GM18951 (cell line): ENCODE measurements around the gene PARD3B.

Source experiments
- POLR2A ChIP-seq: IDR thresholded peaks from 4 replicates; pipeline ENCODE4 v1.6.1; 2011; ENCODE audit warnings: mild to moderate bottlenecking; ENCODE audit not compliant: insufficient read length, insufficient read depth; ENCODE audit errors: extremely low read depth
- in situ Hi-C: fragments of 300-500 bp; cut with MboI; formaldehyde crosslinking; loops from one replicate; pipeline ENCODE4 v1.12.0; 2022; ENCODE audit warnings: low sequenced_read_pairs, mixed read lengths, inconsistent platforms; ENCODE audit not compliant: unreplicated experiment

PARD3B gene

DNA sequence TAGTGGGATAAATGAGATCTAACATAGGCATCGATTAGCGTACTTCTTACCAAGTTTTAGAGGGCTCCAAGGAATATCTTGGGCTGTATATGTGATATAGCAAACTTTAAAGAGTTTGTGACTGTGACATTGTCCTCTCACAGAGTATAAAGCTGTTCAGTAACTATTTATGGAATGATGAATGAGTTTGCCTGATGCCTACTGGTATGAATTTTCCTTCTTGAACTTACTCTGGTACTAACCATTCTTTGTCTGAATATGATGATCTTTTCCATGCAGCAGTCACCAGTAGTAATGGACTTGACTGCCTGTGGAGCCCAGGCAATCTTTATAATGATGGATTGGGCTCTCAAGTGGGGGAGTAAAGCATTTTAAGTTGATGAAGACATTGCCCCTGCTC is 120.5 kb downstream of the PARD3B start:
- no peak for TF ChIP-seq POLR2A
- in situ Hi-C loops = no loop called here

DNA sequence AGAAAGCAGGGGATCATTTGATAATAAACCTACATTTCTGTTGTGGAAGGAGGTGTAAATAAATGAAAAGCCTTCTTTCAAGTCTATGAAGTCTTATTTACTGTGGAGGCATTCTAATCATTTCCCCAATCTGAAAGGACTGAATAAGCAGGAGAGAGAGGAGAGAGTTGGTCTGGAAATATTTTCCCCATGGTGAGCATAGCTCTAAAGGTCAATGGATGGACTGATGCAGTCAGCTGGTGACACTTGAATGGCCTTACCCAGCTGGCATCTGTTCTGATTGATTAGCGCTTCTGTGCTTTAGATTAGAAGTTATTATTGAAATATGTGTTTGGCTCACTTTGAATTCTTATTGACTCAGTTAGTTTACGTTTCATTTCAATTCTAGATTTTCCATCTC is 122.7 kb downstream of the PARD3B start:
- in situ Hi-C loops = no loop called here
- TF ChIP-seq POLR2A = no peak

DNA sequence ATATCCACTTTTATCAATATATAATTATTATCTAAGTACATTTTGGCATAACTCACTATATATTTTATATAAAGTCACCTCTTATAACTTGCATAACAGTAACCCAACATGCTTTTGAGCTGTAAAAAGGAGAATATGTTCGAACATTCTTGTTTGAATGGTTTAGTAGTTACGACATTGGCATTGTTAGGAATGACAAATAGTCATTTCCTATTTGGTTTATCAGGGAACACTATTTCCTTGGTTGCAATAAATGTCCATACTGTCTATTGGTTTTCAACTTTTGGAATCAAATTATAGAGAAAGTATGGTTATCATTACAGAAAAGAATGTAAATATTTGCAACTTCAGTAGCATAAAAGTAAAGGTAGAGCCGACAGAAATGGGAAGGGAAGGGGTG is 124.1 kb downstream of the PARD3B start:
- TF ChIP-seq POLR2A = no peak
- in situ Hi-C loops = no loop called here

DNA sequence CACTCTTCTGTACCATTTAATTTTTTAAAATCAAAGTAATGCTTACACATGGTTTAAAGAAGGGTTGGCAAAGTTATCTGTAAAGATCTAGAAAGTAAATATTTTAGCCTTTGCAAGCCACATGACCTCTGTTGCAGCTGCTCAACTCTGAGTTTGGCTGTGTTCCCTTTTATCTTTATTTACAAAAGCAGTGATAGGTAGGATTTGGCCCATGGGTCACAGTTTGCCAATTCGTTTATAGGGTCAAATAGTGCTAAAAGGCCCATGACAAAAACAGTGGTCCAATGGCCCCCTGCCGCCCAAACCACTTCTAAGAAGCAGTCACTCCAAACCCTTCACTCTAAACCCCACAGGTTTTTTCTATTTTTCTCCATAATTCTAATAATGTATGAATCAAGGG is 124.8 kb downstream of the PARD3B start:
- in situ Hi-C loops = no loop called here
- no peak for TF ChIP-seq POLR2A

DNA sequence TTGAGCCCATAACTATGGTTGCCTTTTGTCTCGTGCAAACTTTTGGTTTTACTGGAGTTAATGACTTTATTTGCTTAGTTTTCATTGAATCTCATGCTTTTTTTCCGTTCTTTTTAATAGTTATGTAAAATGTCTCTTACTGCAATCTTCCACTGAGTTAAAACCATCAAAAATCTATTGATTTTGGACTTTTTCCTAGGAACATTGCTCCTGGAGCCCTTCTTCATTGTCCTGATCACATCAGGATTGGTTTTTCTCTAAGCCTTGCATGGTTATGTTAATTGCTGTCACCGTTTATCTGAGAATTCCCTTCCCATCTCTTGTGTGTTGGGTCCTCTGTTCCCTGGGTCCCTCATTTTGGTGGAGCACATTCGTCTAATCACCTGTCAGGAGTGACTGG is 125.5 kb downstream of the PARD3B start:
- in situ Hi-C loops = no loop called here
- TF ChIP-seq POLR2A = no peak

DNA sequence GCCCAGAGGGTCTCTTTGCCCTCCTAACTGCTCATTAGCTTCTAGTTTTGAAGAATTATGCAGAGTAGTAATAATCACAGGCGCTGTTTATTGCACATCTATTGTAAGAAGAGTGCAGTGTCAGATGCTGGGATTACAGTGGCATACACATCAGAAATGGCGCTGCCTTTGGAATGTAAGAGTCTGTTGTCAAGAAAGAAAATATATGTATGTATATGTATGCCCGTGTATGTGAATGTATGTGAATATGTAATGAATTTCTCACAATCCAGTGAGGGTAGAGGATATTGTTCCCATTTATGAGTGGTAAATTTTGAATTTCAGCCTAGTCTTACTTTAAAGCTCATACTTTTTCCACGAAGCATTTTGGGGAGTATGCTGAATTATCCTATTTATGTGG is 127.5 kb downstream of the PARD3B start:
- in situ Hi-C loops = no loop called here
- no peak for TF ChIP-seq POLR2A

DNA sequence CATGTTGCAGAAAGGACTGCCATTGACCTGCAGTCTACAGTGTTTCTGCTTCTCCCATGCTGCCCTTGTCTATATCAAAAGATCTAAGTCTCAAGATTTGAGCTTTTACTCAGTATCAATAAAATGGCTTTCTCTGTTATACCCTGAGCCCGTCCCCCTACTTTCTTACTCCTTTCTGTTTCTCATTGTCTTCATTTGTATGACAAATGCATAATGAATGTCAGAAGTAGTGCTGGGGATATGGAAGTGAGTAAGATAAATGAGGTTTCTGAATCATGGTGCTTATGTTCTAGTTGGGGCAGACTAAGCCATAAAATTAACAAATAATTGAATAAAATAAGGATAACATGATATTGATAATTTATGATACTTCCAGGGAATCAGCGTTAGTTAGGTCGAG is 128.6 kb downstream of the PARD3B start:
- TF ChIP-seq POLR2A = no peak
- in situ Hi-C loops = no loop called here

DNA sequence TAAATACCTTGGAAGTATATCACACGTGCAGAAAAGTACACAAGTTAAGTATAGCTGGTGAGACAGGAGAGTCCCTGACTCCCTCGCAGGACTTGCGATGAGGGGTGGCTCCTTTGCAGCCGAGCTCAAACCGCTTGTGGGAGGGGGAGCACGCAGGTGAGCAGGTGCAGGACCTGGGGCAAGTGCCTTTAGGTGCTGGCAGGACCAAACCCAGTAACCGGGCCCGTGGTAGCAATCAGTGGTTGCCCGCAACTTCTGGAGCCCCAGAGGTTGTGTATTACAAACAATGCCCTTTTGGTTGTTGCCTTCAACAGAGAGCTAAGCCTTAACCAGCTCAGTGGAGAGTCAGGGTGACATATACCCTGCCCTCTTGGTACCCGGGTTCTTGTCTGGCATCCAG is 132.8 kb downstream of the PARD3B start:
- in situ Hi-C loops = no loop called here
- TF ChIP-seq POLR2A = no peak

DNA sequence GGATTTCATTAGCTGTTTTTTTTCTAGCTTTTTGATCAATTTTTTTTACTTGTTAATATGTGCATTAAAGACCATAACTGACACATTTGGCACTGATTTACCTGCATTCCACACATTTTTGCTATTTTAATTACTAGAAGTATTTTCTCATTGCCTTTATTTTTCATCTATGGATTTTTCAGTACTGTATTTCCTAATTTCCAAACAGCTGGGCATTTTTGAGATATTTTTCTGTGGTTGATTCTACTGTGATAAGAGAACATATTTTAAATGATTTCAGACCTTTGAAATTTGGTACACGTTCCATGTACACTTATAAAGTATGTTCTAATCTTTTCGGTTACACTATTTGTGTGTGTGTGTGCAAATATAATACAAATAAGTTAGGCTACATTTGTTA is 135.3 kb downstream of the PARD3B start:
- in situ Hi-C loops = no loop called here
- TF ChIP-seq POLR2A = no peak

DNA sequence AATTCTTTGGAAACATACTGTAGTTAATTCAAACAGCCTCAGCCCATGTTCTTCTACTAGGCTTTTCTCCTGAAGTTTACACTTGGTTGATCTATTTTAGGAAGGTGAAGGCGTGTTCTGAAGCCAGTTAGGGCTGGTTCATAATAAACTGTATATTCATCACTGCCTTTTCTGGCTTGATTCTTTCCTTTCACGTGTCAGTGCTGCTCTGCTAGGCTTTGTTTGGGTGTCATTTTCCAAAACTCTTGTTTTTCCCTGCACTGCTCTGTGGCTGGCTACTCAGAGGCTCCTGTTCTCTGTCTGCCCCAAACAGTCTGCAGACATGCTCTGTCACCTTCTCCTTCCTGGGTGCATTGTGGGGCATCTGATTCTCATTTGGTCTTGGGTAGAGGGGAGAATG is 136.1 kb downstream of the PARD3B start:
- no peak for TF ChIP-seq POLR2A
- in situ Hi-C loops = no loop called here

DNA sequence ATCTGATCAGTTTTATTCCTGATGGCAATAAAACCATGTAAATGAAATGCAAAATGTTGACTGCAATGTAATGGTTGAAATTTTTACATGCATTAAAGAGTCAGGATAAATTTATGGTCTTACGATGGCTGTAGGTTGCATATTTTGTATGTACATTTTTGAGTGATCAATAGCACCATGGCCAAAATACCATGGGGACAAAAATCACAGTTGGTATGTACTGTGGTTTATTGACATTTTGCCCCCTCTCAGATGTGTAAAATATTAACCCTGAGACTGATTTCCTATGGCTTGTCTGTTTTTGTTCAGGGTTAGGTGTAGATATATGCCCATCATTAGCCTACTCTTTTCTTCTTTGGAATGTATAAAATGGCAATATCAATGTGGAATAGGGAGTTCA is 138.1 kb downstream of the PARD3B start:
- no peak for TF ChIP-seq POLR2A
- in situ Hi-C loops = no loop called here

DNA sequence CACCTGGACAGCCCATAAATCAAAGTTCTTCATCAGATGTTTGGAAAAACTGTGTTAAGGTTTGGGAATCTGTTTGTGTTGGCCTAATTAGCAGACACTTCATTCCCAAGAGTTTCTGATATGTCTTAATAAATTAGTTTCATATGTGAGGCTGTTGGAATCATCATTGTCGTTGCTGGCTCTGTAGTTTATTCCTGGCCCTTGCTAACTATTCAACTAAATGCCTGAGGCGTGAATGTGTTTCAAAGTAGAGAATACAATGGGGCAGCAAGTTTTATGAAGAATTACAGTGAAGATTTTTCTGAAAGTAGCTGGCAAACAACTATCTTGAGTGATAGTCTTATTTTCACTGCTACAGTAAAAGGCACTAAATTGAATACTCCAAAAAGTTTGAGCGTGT is 141.1 kb downstream of the PARD3B start:
- no peak for TF ChIP-seq POLR2A
- in situ Hi-C loops = no loop called here

DNA sequence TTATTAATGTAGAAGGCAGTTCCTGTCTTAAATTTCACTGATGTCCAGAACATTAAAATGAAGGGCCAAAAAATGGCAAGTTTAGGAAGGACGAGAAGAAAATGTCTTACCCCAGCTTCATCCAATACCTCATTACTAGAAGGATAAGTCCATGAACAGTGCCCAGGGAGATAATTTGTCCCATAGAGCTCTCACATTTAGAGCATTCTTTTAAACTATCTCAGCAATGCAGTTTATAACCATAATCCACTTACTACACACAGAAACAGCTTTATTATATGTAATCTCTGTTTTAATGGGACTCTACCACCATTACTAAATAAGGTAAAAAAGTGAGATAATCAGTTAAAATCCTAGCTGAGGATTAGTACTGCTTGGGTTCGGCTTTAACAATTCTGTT is 142.5 kb downstream of the PARD3B start:
- no peak for TF ChIP-seq POLR2A
- in situ Hi-C loops = no loop called here

DNA sequence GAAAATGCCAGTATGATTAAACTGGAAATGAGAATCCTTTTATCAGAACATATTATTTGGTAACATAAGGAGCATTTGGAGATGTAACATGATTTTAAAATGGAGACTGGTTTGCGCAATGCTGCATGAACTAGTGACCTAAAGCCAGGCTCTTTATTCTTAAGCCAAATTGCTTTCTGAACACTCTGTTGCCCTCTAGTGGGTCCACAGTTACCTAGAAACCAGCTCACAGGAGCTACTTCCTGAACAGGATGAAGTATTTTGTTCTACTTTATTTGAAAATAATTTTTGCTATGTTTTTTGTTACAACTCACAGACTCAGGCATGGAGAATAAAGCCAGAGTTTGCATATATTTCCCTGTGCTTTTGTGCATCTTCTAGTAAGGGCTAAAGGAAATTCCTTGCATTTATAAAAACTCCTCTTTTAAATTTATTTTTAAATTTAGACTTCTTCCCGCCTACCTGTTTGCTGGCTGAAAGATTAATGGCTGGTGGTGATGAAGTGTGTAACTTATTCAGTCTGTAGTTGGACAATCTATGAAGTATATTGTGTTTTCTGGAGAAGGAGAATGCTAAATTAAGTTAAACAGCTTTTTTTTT is 146.7 kb downstream of the PARD3B start:
- no peak for TF ChIP-seq POLR2A
- in situ Hi-C loops = no loop called here

DNA sequence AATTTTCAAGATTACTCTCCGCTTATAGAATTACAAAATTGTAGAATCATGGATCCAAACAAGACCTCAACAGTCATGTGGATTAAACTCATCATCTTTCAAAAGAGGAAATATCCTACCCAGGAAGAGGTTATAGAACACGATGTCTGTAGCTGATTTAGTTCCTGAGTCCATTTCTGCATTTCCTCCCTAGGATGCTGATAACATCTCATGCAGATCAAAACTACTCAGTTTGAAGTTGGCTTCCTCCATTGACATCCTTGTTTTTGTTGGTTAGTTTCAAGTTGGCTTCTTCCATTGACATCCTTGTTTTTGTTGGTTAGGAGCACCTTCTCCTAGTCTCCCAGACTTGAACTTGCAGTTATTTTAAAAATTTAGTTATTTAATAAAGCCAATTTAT is 147.5 kb downstream of the PARD3B start:
- in situ Hi-C loops = no loop called here
- TF ChIP-seq POLR2A = no peak
